Measurements from ENCODE around the gene ILK. TPM values are rescaled to one million over a fixed set of nuclear protein-coding genes. Genes with fewer than 3 reads are reported as not detected.

Gene ILK
- total RNA-seq, 2 experiments from 2014 or later: 66.1 to 68.0 TPM

- no peaks in the 10 kb centered on the region for H3K9me3 Mint-ChIP-seq
- H3K4me3 Mint-ChIP-seq: no peak overlapping the region
- H3K27me3 Mint-ChIP-seq: no peaks in the 10 kb centered on the region
- no peak overlapping the region for H3K27ac Mint-ChIP-seq
- H3K36me3 Mint-ChIP-seq: no peaks in the 10 kb centered on the region
- no peak for DNase-seq
- H3K4me1 Mint-ChIP-seq: peaks cover 23% of the 10 kb centered on the region
Observed at GRCh38 chr11:6630632-6631291, 27.2 kb downstream of the ILK start.

GRCh38 chr11:6631361-6631890 lies 27.9 kb downstream of the ILK start:
- Mint-ChIP-seq H3K9me3 (no peaks in the 10 kb centered on the region), H3K4me1 (peaks cover 22% of the 10 kb centered on the region), H3K27me3 (no peaks in the 10 kb centered on the region), H3K4me3 (no peak overlapping the region), H3K27ac (no peak overlapping the region), H3K36me3 (no peaks in the 10 kb centered on the region)
- no peak for DNase-seq

DNA sequence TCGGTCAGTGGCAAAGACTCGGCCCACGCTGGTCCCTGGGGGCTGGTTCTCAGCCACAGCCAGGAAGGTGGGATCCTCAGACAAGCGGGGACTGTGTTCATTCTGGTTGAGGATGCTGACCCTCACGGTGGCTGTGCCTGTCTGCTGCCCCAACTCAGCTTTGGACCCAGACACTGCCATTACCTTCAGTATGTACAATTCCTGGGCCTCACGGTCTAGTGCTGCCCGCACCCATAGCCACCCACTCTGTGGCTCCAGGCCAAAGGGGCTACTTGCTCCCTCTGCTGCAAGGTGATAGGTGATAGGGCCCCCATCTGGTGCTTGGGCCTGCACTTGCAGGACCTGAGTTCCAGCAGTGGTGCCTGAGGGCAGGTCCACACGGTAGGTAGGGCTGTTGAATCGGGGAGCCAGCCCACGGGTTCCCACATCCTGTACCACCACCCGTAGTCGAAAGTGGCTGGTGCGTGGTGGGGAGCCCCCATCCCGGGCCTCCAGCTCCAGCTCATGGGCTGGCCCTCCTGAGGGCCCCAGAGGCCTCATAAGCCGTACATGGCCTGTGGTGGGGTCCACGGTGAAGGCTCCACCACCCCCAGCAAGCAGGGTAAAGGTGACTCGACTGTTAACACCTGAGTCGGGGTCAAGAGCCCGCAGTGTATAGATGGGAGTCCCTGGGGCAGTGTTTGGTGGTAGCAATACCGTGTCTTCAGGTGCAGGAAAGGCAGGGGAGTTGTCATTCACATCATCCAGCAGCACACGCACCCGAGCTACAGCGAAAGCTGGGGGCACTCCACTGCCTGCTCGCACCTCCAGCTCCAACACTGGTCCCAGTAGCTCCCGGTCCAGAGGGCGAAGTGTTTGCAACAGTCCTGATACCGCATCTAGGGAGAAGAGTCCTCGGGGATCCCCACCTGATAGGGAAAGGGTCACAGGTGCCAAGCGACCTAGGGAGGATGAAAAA lies 28.8 kb downstream of the ILK start:
- Mint-ChIP-seq H3K36me3 (no peaks in the 10 kb centered on the region), H3K4me1 (peaks cover 17% of the 10 kb centered on the region), H3K27ac (no peak overlapping the region), H3K27me3 (no peaks in the 10 kb centered on the region), H3K4me3 (no peak overlapping the region), H3K9me3 (no peaks in the 10 kb centered on the region)
- peak; percentile 29 for DNase-seq

DNA sequence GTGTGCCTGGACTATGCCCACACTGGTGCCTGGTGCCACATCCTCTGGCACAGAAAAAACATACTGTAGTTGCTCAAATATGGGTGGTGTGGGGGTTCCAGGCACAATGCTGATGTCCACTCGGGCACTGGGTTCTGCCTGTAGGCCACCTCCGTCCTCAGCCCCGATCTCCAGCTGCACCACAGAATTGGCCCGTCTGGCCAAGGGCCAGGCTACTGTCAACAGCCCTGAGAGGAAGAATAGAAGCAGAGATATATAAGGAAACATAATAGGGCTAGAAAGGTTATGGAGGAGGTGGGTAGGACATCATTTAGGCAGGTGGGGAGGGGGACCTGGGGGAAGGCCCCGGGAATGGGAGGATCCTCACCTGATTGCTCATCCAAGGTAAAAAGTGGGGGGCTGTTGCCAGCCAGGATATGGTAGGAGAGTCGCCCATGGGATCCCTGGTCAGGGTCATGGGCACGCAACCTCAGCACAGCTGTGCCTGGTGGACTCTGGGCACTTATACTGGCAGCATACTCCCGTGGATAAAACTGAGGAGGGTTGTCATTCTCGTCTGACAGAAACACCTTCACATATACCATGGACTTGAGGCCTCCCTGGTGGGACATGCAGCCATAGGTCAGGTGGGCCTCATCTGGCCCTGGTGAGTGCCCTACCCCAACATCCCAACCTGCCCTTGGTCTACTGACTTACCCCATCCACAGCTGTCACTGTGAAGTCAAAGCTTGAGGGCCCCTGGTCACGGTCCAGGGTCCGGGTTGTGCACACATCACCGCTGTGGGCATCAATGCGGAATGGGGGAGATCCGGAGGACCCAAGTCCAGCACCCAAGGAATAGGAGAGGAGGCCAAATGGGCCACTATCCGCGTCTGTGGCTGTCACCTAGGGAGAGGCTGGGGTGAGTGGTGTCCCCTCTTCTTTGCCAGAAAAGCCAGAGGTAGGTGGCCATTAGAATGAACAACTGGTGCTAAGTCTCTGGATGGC lies 30.1 kb downstream of the ILK start:
- H3K36me3 Mint-ChIP-seq: no peaks in the 10 kb centered on the region
- no peak for DNase-seq
- no peak overlapping the region for H3K27ac Mint-ChIP-seq
- H3K4me3 Mint-ChIP-seq: no peak overlapping the region
- peaks cover 8% of the 10 kb centered on the region for H3K4me1 Mint-ChIP-seq
- H3K27me3 Mint-ChIP-seq: no peaks in the 10 kb centered on the region
- H3K9me3 Mint-ChIP-seq: no peaks in the 10 kb centered on the region

DNA sequence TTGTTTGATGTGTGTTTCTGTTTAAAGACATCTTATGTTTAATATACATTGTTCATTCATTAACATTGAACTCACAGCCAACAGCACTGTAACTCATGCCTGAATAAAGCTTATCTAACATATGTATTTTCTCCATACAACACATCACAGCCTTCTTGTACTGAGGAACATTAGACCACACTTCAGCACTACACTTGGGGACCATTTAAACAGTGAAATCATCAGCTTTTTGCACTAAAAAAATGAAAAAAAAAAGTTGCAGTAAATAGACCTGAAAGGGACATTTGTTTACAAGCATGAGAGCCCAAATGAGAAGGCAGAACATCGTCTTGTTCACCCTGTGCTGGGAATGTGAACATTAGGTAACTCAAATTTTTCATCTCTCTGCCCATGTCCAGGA lies 31.0 kb downstream of the ILK start:
- H3K4me1 Mint-ChIP-seq: peaks cover 8% of the 10 kb centered on the region
- H3K27ac Mint-ChIP-seq: no peak overlapping the region
- H3K27me3 Mint-ChIP-seq: no peaks in the 10 kb centered on the region
- no peak for DNase-seq
- no peaks in the 10 kb centered on the region for H3K36me3 Mint-ChIP-seq
- H3K9me3 Mint-ChIP-seq: no peaks in the 10 kb centered on the region
- no peak overlapping the region for H3K4me3 Mint-ChIP-seq

GRCh38 chr11:6635082-6635932 lies 31.7 kb downstream of the ILK start:
- H3K27ac Mint-ChIP-seq: no peak overlapping the region
- no peaks in the 10 kb centered on the region for H3K27me3 Mint-ChIP-seq
- no peak overlapping the region for H3K4me3 Mint-ChIP-seq
- DNase-seq: no peak
- H3K9me3 Mint-ChIP-seq: no peaks in the 10 kb centered on the region
- H3K4me1 Mint-ChIP-seq: peaks cover 8% of the 10 kb centered on the region
- H3K36me3 Mint-ChIP-seq: no peaks in the 10 kb centered on the region

GRCh38 chr11:6636480-6636879 lies 32.9 kb downstream of the ILK start:
- H3K9me3 Mint-ChIP-seq: no peaks in the 10 kb centered on the region
- DNase-seq: no peak

GRCh38 chr11:6637871-6638270 lies 34.3 kb downstream of the ILK start:
- no peak for DNase-seq
- Mint-ChIP-seq H3K27ac (no peak overlapping the region), H3K9me3 (no peaks in the 10 kb centered on the region), H3K36me3 (no peaks in the 10 kb centered on the region), H3K27me3 (no peaks in the 10 kb centered on the region), H3K4me1 (peaks cover under 1% of the 10 kb centered on the region), H3K4me3 (no peak overlapping the region)

More at GRCh38 chr11:6636480-6636879, 32.9 kb downstream of the ILK start:
- Mint-ChIP-seq H3K4me1 (peaks cover 8% of the 10 kb centered on the region), H3K4me3 (no peak overlapping the region), H3K27me3 (no peaks in the 10 kb centered on the region), H3K36me3 (no peaks in the 10 kb centered on the region), H3K27ac (no peak overlapping the region)

- H3K9me3 Mint-ChIP-seq: no peaks in the 10 kb centered on the region
- H3K27me3 Mint-ChIP-seq: no peaks in the 10 kb centered on the region
- no peak overlapping the region for H3K27ac Mint-ChIP-seq
- DNase-seq: no peak
- no peaks in the 10 kb centered on the region for H3K36me3 Mint-ChIP-seq
- H3K4me3 Mint-ChIP-seq: no peak overlapping the region
- no peaks in the 10 kb centered on the region for H3K4me1 Mint-ChIP-seq
Observed at GRCh38 chr11:6638429-6638828, 34.9 kb downstream of the ILK start.

DNA sequence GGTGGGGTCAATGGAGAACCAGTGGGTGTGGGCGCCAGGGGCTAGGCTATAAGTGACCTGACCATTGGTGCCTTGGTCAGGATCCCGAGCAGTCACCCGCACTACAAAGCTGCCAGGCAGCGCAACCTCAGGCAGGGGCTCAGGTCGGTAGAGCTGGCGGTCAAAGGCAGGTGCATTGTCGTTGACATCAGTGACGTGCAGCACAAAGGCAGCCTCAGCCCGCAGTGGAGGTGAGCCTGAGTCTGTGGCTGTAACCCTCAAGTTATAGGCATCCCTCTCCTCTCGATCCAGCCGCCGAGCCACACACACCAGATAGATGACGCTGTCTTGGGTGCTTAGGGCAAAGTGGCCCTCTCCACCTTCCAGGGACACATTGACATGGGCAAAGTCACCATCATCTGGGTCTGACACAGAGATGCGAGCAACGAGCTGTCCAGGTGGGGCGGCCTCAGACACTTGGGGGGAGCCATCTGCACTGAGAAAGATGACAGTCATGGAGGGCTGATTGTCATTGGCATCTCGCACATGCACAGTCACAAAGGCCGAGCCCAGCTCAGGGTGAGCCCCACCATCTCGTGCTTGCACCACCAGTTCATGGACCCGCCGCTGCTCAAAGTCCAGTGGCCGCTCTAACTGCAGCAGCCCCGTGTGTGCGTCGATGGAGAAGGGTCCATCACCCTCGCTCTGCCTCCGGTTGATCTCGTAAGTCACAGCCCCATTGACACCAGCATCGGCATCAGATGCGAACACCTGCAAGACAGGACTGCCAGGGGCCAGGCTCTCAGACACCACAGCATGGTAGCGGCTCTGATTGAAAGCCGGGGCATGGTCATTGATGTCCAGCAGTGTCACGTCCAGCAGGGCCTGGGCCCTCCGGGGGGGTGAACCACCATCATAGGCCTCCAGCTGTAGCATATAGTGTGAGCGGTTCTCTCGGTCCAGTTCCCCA lies 36.7 kb downstream of the ILK start:
- Mint-ChIP-seq H3K27me3 (no peaks in the 10 kb centered on the region), H3K27ac (no peak overlapping the region), H3K36me3 (no peaks in the 10 kb centered on the region), H3K4me1 (no peaks in the 10 kb centered on the region), H3K9me3 (no peaks in the 10 kb centered on the region), H3K4me3 (no peak overlapping the region)
- DNase-seq: no peak

DNA sequence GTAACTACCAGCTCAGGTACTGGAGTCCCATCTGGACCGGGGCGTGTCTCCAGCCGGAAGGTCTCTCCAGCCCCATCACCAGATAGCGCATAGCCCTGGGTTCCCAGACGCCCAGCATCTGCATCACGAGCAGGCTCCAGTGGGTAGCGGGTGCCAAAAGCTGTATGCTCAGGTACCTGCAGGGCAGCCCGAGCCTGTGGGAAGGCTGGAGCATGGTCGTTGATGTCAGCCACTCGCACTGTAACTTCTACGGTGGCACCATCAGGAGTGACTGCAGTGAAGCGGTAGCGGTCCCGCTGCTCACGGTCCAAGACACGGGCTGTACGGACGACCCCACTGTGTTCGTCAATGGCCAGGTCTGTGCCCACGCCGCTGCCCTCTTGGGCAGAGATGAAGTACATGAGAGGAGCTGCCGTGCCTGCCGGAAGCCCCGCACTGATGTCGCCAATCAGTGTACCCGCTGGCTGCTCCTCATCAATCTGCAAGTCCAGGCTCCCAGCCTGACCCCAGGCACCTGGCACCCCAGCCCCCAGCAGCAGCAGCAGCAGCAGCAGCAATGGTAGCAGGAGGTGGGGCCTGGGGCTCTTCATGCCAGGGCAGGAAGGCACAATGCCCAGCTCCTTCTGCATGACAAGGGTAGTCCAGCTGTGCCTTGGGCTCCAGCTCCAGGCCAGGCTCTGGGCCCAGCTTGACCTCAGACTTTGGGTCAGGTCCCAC lies 37.6 kb downstream of the ILK start:
- no peaks in the 10 kb centered on the region for H3K36me3 Mint-ChIP-seq
- H3K4me3 Mint-ChIP-seq: no peak overlapping the region

DNA sequence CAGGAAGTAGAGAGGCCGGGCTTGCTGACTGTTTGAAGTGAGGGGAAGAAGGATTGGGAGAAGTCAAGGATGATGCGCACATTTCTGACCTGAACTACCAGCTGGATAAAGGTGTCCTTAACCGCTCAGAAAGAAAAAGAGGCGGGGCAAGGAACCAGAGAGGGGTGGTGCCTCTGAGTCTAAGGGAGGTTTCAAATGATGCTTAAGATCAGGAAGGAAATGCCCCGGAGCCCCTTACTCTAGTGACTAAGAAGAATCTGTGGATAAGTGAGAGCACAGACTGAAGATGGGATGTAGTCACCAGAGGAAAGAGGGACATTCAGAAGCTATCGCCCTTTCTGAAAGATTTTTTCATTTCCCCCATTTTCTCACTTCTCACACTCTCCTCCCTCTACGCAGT lies 39.4 kb downstream of the ILK start:
- Mint-ChIP-seq H3K4me1 (no peaks in the 10 kb centered on the region), H3K27ac (no peak overlapping the region), H3K9me3 (no peaks in the 10 kb centered on the region), H3K36me3 (no peaks in the 10 kb centered on the region), H3K4me3 (no peak overlapping the region), H3K27me3 (no peaks in the 10 kb centered on the region)
- DNase-seq: no peak

More for the DNA sequence above, 37.6 kb downstream of the ILK start:
- no peaks in the 10 kb centered on the region for H3K27me3 Mint-ChIP-seq
- no peaks in the 10 kb centered on the region for H3K9me3 Mint-ChIP-seq
- no peaks in the 10 kb centered on the region for H3K4me1 Mint-ChIP-seq
- DNase-seq: no peak
- no peak overlapping the region for H3K27ac Mint-ChIP-seq

Measured in activated naive CD8-positive, alpha-beta T cell treated with anti-CD3 and anti-CD28 coated beads for 36 hours (primary cell).